GM21423 (cell line): ENCODE data around the gene TLDC2.
"Not testable (repeated sequence)": the region's sequence is repeated elsewhere in the genome, so short reads cannot be mapped to it uniquely, and the experiment has no call there.

Source experiments
- ATAC-seq: cut with Tn5 transposase; IDR thresholded peaks from one replicate; pipeline ENCODE4 v1.9.1; 2021; ENCODE audit warnings: mild to moderate bottlenecking, moderate library complexity; ENCODE audit not compliant: unreplicated experiment

Gene TLDC2

DNA sequence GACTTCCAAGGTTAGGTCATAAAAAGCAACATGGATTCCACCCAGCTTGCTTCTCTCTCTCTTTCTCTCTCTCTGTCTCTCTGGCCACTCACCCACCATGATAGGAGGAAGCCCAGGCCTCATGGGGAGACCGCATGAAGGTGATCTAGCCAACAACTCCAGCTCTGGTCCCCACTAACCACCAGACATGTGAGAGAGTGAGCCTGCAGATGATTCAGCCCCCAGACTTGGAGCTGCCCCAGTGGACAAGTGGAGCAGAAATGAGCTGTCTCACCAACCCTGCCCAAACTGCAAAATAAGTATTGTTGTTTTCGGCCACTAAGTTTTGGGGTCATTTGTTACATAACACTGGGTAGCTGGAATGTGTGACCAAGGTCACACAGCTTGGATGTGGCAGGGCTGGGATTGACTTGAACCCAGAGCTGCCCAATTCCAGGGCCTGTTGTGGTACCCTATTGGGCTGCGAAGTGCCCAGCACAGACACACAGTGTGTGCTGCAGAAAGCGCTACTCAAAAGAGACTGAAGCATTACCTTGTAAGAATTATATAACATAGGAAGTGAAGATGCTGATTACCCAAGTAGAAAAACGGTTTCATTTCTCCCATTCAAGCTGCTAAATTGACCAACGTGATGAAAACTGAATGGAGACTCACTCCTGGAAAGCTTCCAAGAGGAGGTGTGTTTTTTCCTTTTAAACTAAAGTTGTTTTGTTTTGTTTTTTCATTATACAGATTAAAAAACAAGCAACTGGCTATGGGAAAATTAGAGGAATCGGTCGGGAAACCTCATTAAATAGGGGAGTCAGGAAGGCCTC lies 9.1 kb upstream of the TLDC2 start:
- no peak for ATAC-seq

DNA sequence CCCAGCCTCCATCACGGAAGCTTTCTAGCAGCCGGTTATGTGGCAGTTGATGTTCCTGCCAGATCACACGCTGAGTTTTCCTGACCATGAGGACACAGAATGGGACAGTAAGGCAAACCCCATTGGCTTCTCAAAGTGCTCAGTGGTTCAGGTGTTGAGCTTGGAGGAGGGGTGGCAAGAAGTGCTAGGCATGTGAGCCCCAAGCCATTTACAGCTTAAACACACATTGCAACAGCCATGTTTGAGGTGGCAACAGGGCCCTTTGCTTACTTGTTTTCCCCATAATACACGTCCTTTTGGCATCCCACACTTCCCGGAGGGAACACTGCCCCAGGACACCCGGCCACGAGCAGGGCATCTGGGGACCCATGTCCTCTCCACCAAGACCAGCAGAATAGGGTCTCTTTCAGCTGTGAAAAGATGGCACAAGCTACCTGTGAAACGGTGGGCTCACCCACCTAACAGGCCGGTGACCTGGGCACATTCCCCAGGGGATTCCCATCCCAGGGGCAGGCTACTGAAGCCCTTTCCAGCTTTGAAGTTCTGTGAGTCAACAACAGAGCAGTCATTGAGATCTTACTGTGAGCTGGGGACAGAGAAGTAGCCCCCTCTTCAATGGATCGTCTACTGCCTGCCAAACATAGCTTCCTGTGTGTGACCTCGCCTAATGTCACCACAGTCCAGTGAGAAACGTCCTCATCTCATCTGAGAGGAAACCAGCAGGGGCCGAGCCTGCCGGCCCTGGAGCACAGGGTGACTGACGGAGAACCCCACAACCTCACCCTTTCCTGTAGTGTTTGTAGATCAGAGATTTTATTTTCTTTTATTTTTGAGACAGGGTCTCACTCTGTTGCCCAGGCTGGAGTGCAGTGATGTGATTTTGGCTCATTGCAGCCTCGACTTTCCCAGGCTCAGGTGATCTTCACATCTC lies 4.0 kb upstream of the TLDC2 start:
- ATAC-seq: no peak

DNA sequence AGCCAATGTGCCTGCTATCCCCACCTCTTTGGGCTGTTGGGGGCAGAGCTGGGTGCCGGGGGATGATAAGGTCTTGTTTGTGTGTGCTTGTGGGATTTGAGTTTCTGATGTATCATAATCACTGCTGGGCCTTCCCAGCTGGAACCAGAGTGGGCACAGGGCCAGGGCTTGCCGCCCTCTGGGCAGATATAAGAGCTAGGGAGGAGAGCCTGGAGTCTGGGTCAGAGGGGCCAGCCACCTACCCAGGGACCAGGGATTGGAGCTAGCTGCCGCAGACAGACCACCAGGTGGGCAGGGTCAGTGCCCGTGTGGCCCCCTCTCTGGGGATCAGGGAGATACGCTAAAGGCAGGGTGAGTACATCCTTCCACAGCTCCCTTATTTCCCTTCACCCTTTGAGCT lies 3.1 kb upstream of the TLDC2 start:
- no peak for ATAC-seq

DNA sequence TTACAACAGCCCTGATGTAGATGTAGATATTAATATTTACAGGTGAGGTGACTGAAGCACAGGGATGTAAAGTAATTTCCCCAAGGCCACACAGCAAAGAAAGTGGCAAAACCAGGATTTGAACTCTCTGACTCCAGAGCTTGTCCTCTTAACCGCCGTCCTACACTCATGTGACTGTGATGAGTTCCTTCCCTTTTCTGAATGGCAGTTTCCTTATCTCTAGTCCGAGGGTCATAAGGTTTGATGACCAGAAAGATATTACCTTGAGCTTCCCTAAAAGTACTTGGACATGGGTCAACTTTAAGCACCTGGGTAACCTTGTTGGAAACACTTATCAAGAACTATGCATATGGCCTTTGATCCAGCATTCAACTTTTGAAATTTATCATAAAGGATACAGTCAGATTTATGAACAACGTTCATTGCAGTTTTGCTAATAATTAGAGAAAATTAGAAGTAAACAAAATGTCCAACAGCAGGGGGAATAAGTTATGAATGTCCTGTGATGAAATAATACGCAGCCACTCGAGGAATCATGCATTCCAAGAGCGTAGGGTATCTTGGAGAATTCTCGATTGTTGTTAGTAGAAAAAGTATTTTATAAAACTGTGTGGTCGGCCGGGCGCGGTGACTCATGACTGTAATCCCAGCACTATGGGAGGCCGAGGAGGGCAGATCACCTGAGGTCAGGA lies 2.3 kb upstream of the TLDC2 start:
- no peak for ATAC-seq

DNA sequence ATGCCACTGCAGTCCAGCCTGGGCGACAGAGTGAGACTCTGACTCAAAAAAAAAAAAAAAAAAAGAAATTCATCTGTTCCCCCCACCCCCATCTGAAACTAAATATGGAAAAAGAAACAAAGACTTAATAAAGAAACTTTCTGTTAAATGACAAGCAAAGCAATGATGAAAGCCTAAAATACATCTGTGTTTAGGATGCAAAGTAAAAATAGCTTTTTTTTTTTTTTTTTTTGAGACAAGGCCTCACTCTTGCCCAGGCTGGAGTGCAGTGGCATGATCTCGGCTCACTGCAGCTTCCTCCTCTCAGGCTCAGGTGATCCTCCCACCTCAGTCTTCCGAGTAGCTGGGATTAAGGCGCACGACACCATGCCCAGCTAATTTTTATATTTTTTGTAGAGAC lies 845 bp upstream of the TLDC2 start:
- not testable (repeated sequence) for ATAC-seq

DNA sequence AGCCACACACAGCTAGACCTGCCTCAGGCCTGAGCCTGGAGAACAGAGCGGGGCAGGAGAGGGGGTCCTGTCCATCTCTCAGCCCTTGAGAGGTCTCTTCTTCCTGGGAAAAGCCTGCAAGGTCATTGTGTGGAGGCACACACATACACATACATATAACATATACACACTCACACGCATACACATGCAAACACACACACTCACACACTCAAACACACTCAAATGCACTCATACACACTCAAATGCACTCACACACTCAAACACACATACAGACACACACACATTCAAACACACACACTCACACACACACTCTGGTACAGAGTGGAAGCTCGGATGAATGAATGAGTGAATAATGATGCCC lies 515 bp downstream of the TLDC2 start:
- ATAC-seq: no peak

DNA sequence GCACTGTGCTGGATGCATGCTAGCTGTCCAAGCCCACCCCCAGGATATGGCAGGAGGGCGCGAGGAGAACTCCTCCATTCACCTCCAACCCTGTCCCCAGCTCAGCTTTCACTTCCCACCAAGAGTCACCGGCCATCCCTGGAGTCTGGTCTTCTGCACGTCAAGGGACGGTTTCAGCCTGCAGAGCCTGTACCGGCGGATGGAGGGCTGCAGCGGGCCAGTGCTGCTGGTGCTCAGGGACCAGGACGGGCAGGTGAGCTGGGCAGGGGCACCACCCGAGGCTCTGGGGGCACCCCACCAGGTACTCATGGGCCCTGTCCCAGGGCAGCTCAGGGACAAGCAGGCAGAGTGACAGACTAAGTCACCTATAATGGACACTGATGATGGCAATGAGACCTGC lies 3.0 kb downstream of the TLDC2 start:
- no peak for ATAC-seq

DNA sequence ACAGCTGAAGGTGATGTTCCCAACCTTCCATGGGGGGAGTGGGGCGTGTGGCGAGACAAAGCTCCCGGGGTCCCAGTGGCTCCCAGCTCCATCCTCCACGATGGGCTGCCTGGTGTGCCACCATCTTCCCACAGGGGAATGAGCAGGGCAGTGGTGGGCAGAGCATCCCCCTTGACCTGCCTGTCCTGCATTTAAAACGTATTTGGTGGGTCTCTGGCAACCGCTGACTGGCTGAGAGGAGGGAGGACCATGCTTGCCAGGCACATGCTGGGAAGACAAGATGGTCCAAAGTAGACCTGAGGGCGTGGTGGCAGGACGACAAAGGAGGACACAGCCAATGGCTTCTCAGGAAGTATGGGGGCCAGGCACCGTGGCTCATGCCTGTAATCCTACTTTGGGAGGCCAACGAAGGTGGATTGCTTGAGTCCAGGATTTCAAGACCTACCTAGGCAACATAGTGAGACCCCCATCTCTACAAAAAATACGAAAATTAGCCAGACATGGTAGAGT lies 4.9 kb downstream of the TLDC2 start:
- ATAC-seq: no peak

DNA sequence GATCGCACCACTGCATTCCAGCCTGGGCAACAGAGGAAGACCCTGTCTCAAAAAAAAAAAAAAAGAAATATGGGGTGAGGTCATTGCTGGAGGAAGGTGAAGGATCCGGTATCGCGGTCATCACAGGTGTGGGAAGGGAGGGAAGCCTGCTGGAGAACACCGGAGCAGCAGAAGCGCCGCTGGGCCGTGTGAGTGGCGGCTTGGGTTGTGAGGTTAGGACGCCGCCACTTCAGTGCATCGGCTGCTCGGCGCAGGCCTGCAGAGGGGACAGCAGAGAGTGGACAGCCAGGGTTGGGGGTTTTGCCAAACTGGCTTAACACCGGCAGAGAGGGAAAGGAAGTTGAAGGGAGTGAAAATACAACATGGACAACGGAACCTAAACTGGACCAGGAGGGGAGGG lies 5.4 kb downstream of the TLDC2 start:
- no peak for ATAC-seq

DNA sequence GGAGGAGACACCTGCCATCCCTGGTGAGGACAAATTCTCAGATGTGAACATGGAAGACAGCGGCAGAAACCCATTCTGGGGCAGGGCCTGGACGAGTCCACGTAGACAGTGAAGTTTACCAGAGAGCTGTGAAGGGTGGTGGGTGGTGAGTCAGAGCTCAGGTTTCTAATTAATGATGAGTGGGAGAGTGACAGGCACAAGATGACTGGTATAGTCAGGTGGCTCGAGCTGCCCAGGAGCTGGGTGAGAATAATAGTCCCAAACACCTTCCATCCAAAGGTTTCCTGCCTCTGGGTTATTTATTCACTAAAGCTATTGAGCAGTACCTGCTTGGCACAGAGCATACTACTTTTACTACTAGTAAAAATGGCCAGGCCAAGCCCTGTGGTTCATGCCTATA lies 6.0 kb downstream of the TLDC2 start:
- ATAC-seq: no peak

DNA sequence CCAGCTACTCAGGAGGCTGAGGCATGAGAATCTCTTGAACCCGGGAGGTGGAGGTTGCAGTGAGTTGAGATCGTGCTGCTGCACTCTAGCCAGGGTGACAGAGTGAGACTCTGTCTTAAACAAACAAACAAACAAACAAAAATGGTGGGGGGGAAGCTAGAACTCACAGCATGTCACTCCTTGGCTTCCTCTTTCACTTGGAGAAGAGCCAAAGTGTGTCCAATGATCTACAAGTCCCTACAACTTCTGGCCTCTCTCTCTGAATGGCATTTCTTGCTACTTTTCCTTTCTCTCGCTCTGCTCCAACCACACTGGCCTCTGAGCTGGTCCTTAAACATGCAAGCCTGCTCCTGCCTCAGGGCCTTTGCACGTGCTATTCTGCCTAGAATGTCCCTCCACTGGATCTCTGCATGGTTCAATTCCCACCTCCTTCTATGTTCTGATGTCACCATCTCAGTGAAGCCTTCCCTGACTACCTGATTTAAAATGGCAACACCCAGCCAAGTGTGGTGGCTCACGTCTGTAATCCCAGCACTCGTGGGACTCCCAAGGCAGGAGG lies 8.1 kb downstream of the TLDC2 start:
- no peak for ATAC-seq

DNA sequence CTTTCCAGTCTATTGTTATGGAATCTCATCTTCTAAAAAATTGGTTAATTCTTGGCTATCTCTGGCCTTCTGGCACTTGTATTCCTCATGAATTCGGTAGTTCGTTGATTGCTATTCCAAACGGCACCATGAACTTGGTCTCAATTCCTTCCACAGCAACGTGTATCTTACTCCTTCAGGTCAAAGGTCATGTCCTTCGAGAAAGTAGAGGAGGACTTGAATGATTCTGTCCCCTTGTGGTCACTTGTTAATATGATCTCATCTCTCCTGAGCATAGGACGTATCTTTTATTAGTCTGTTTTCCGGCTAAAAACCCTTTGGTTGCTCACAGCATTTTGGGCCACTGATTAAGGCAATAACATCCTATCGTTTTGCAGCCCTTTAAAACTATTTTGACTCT lies 9.4 kb downstream of the TLDC2 start:
- ATAC-seq: no peak

DNA sequence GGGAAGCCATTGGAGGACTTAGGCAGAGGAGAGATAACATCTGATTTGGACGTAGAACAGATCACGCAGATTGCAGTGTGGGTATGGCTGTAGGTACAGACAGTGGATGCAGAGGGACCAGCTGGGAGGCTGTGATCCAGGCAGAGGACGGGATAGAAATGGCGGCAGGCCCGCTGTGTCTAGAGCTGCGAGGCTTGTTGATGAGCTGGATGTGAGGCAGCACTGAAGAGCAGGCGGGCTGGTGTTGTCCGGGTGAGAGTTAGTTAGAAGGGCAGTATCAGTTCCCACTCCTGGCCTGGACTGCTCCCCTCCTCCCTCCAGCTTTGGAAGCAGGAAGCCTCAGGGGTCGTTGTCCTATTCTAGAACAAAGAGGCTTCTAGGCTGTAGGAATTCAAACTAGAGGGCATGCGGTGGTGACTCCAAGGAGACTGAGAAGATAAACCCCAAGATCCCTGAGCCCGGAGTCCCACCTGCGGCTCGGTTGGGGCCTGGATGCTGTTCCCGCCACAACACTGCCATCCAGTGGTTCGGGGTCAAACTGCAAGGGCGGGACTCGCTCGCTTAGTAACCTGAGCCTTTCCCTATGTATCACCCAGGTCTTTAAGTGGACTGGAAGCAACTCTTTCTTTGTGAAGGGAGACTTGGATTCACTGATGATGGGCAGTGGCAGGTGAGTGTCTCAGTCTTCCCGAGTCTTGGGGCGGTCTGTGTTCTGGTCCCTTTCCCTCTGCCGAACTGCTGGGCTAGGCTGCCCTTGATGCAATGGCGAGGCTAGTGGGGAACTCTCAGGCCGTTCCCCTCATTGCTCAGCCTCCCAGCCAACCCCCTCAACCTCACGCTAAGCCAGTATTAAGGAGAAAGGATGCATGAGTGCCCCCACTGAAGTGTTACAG lies 11.2 kb downstream of the TLDC2 start:
- no peak for ATAC-seq

DNA sequence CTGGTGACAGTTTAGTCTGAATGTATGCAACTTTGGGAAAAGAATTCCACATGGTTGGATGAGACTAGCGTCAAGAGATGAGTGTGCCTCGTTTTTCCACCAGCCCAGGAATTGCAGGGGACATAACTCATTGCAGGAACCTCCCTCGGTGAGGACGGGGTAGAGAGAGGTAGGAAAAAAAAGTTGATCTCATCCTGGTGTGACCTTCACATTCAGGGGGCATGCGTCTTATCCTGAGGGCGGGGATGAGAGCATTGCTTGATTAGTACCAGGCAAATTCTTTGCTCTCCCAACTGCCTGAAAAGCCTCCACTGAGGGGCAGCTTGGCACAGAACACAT lies 11.8 kb downstream of the TLDC2 start:
- ATAC-seq: no peak

DNA sequence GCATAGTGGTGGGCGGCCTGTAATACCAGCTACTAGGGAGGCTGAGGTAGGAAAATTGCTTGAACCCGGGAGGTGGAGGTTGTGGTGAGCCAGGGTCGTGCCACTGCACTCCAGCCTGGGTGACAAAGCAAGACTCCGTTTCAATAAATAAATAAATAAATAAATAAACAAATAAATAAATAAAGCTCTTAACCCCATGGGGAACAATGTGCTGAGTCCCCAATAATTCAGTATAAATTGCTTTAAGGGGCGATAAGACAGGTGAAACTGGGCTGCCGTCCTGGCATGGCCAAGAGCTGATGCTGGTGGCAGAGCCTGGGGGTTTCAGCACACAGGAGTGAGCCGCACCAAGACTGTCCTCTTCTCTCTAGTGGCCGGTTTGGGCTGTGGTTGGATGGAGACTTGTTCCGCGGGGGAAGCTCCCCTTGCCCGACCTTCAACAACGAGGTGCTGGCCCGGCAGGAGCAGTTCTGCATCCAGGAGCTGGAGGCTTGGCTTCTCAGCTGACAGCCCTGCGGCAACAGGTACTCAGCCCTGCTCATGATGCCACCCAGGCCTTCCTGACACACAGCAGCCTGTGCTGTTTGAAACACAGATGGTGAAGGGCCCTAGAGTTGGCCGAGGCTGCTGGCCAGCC lies 13.1 kb downstream of the TLDC2 start:
- ATAC-seq: no peak

DNA sequence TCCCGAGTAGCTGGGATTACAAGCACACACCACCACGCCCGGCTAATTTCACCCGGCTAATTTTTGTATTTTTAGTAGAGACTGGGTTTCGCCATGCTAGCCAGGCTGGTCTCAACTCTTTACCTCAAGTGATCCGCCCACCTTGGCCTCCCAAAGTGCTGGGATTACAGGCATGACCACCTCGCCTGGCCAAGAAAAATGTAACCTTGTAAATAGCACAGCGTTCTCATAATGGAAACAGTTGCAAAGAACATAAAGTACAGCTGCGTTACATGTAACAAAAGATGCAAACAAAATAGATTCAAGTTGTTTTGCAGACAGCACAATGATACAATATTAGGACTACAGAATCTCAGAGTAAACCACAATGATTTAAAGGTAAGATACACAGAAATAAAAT lies 14.6 kb downstream of the TLDC2 start:
- no peak for ATAC-seq

DNA sequence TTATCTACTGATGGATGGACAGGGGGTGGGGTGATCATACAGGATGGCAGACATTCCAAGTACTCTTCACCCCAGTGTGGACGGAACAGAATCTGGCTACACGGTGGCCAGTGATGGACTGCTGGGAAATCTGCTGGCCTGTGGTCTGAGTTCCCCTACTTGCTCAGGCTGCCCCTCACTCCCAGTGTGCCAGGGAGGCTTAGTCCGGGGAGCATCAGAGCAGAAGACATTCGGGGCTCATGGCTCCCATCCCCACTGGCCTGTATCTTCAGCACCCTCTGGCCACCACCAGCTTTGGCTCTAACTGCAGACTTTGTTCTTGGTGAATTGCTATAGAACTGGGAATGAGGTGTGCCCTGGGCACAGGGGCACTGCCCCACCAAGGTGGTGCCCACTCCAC lies 15.3 kb downstream of the TLDC2 start:
- no peak for ATAC-seq

DNA sequence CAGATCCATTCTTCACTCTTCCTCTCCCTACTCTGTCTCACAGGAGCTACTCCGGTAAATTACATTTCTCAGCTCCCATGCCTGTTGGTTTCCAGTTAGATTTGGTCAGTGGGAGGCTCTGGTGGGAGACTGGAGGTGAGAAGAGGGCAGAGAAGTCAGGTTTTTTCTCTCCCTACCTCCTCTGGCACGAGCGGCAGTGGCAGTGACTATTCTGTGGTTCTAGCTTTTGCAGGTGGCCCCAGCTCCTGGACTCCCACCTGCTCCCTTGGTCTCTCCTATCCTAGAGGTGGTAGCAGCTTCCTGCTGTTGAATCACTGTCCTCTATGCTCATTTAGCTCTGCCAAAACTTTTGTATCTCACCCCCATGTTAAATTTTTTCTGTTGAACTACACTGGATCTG lies 17.9 kb downstream of the TLDC2 start:
- no peak for ATAC-seq

DNA sequence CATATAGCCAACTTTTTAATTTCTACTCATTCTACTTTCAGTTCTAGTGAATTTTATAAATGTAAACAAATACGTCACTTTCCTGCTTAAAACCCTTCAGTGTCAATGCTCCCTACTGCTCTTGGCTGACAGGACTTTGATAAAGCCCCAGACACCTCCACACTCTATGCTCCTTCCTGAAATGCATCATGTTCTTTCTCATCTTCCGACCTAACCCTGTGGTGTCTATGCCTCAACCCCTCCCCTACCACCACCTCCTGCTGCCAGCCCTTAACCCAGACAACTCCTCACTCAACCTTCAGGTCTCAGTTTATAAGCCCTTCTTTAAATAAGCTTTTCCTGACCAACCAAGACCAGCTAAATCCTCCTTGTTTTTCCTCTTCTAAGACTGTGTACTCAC lies 19.1 kb downstream of the TLDC2 start:
- no peak for ATAC-seq

DNA sequence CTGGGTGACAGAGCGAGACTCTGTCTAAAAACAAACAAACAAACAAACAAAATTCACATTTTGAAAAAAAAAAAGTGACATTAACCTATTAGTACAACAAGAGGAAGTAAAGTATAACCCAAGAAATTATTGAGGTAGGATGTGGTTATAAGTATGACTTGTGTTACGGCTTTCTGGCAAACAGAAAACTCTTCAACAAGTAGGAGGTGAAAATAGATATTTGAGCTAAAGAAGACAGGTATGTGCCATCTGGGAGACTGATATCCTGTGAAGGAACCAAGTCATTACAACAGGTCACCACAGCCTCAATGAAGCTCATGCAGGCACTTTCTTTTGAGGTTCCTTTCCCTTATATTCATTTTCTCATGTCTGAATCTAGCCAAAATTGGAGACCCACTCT lies 28.8 kb downstream of the TLDC2 start:
- ATAC-seq: no peak
